Esophagus muscularis mucosa (tissue), 4 donors: ENCODE data around the gene RIPK1. TPM values are rescaled to one million over a fixed set of nuclear protein-coding genes. Genes with fewer than 3 reads are reported as not detected.
"Not testable (repeated sequence)": the region's sequence is repeated elsewhere in the genome, so short reads cannot be mapped to it uniquely, and the experiment has no call there.

ENCODE experiments used
- DNase-seq: peaks from one replicate; pipeline ENCODE4 v3.0.0-alpha.2; 2017; ENCODE audit errors: extremely low spot score
- H3K27ac ChIP-seq, 4 donors: fragments of 200-600 bp; sonication (generic); replicated peaks in 1 of 4; 1 replicate in 3 of 4; 2 replicates in 1 of 4; pipeline ENCODE4 v1.5.1; 2016 to 2019; ENCODE audit warnings: mild to moderate bottlenecking in 1 of 4
- H3K27me3 ChIP-seq, 4 donors: fragments of 200-600 bp; sonication (generic); one replicate each; pipeline versions ENCODE4 v1.5.1 to v1.6.0; 2016 to 2019
- H3K36me3 ChIP-seq, 4 donors: fragments of 200-600 bp; sonication (generic); one replicate each; pipeline ENCODE4 v1.5.1; 2016 to 2019
- H3K4me1 ChIP-seq, 4 donors: fragments of 200-600 bp; sonication (generic); one replicate each; pipeline ENCODE4 v1.5.1; 2016 to 2019
- H3K4me3 ChIP-seq, 4 donors: fragments of 200-600 bp; sonication (generic); 1 replicate in 2 of 4; 2 replicates in 2 of 4; pipeline ENCODE4 v1.5.1; 2016 to 2019; ENCODE audit warnings: mild to moderate bottlenecking in 4 of 4, moderate library complexity in 1 of 4
- H3K9me3 ChIP-seq, 4 donors: fragments of 200-600 bp; sonication (generic); 1 replicate in 3 of 4; 2 replicates in 1 of 4; pipeline ENCODE4 v1.5.1; 2016 to 2019
- EP300 ChIP-seq: sonication (generic); formaldehyde crosslinking; IDR thresholded peaks from one replicate; pipeline ENCODE4 v1.6.1; 2017; ENCODE audit warnings: antibody characterized with exemption
- POLR2A ChIP-seq: fragments of 450-650 bp; IDR thresholded peaks from one replicate; pipeline ENCODE4 v1.6.1; 2017; ENCODE audit warnings: antibody characterized with exemption, moderate library complexity, mild to moderate bottlenecking, low read depth
- POLR2AphosphoS5 ChIP-seq, 2 donors: sonication (generic); formaldehyde crosslinking; IDR thresholded peaks; one replicate each; pipeline ENCODE4 v1.6.1; 2017; ENCODE audit warnings: antibody characterized with exemption in 2 of 2
- WGBS: methylation state at CpG from one replicate; pipeline ENCODE4 v1.1.5; 2018; 5-methylcytosine and 5-hydroxymethylcytosine counted together
- intact Hi-C: fragments of 100-400 bp; cut with DNase I; formaldehyde crosslinking; loops from one replicate; pipeline ENCODE4 v1.15.1; 2023
- total RNA-seq, 4 donors: library from RNA; depleted of rRNA; stranded (reverse); fragments of >200 nt; gene quantifications; one replicate each; pipeline versions ENCODE4 v1.1.0 to v1.2.1, GENCODE V29; 2016
- TF ChIP-seq, protein P1 (sequence below), 3 experiments: fragments of 200-600 bp in 2 of 3; fragments of 450-650 bp in 1 of 3; sonication (generic) in 2 of 3; IDR thresholded peaks; one replicate each; pipeline ENCODE4 v1.5.1; 2017 to 2019; ENCODE audit warnings: antibody characterized with exemption in 3 of 3, mild to moderate bottlenecking in 2 of 3, moderate library complexity in 1 of 3

RIPK1 gene
- total RNA-seq, 4 donors from 2014 or later: 23.3 to 34.3 (median 26.4) TPM

DNA sequence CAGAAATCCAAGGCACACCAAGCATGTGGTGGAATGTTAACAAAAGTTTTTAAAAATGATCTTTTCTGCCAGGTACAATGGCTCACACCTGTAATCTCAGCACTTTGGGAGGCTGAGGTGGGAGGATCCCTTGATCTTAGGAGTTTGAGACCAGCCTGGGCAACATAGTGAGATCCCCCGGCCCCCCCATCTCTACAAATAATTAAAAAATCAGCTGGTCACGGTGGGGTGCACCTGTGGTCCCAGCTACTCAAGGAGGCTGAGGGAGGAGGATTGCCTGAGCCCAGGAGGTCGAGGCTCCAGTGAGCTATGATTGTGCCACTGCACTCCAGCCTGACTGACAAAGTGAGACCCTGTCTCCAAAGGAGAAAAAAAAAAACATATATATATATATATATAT, 8.0 kb downstream of the RIPK1 start:
- Histone ChIP-seq H3K4me3 (no peak overlapping the region), H3K4me1 (peaks cover 10 to 29% (median 23%) of the 10 kb centered on the region in 4 donors), H3K27ac (no peak overlapping the region), H3K27me3 (no peaks in the 10 kb centered on the region), H3K36me3 (peaks cover 25 to 51% (median 45%) of the 10 kb centered on the region in 4 donors), H3K9me3 (no peaks in the 10 kb centered on the region)
- intact Hi-C loops: no loop called here
- WGBS: 87% methylated on average over 3 of the region's 3 CpGs
- no peak for DNase-seq
- no peak for TF ChIP-seq EP300
- no peak for TF ChIP-seq POLR2AphosphoS5 (IDR thresholded peaks at IDR 0.05)
- TF ChIP-seq, protein P1, sequence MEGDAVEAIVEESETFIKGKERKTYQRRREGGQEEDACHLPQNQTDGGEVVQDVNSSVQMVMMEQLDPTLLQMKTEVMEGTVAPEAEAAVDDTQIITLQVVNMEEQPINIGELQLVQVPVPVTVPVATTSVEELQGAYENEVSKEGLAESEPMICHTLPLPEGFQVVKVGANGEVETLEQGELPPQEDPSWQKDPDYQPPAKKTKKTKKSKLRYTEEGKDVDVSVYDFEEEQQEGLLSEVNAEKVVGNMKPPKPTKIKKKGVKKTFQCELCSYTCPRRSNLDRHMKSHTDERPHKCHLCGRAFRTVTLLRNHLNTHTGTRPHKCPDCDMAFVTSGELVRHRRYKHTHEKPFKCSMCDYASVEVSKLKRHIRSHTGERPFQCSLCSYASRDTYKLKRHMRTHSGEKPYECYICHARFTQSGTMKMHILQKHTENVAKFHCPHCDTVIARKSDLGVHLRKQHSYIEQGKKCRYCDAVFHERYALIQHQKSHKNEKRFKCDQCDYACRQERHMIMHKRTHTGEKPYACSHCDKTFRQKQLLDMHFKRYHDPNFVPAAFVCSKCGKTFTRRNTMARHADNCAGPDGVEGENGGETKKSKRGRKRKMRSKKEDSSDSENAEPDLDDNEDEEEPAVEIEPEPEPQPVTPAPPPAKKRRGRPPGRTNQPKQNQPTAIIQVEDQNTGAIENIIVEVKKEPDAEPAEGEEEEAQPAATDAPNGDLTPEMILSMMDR (IDR thresholded peaks at IDR 0.05): no peak
- no peak for TF ChIP-seq POLR2A

- Histone ChIP-seq H3K36me3 (peaks cover 26 to 60% (median 54%) of the 10 kb centered on the region in 4 donors), H3K27me3 (no peaks in the 10 kb centered on the region), H3K9me3 (no peaks in the 10 kb centered on the region), H3K27ac (no peak overlapping the region), H3K4me3 (no peak overlapping the region), H3K4me1 (peaks cover 10 to 28% (median 19%) of the 10 kb centered on the region in 4 donors)
- intact Hi-C loops: no loop called here
- WGBS: 96% methylated on average over 8 of the region's 9 CpGs
- TF ChIP-seq EP300: no peak
- TF ChIP-seq POLR2AphosphoS5 (IDR thresholded peaks at IDR 0.05): no peak
- TF ChIP-seq POLR2A: no peak
- TF ChIP-seq, protein P1 (IDR thresholded peaks at IDR 0.05): no peak
- no peak for DNase-seq
Observed at GRCh38 chr6:3077430-3077829, 9.1 kb downstream of the RIPK1 start.

- H3K36me3 ChIP-seq: peaks cover 36 to 71% (median 69%) of the 10 kb centered on the region in 4 donors
- H3K27me3 ChIP-seq, H3K4me3 ChIP-seq, intact Hi-C loops, H3K27ac ChIP-seq, DNase-seq, H3K9me3 ChIP-seq: not testable (repeated sequence)
- WGBS: 96% methylated on average over 8 of the region's 8 CpGs
- H3K4me1 ChIP-seq: peaks cover 10 to 22% (median 19%) of the 10 kb centered on the region in 4 donors
Observed at GRCh38 chr6:3078952-3079351, 10.7 kb downstream of the RIPK1 start.

DNA sequence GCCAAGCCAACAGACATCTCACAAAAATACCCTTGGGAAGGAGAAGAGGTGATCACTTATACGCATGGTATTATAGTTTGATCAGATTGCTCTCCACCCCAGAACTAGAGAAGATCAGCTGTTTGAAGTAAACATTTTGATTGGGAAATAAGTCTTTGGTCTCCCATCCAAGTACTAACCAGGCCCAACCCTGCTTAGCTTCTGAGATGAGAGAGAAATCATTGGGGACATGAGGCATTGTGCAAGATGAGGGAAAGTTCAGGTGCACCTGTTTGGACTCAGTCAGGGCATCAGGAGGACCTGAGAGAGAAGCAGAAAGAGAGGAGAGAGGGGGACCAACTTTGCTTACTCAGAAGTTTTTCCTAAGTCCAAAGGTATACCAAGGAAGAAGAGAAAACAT, 11.4 kb downstream of the RIPK1 start:
- no peaks in the 10 kb centered on the region for H3K27me3 ChIP-seq
- DNase-seq: no peak
- intact Hi-C loops: no loop called here
- WGBS: 94% methylated on average over 1 of the region's 1 CpG
- no peak overlapping the region for H3K27ac ChIP-seq
- H3K36me3 ChIP-seq: peaks cover 40 to 79% (median 77%) of the 10 kb centered on the region in 4 donors
- TF ChIP-seq POLR2A (no peak), EP300 (no peak), POLR2AphosphoS5 (IDR thresholded peaks at IDR 0.05) (no peak)
- TF ChIP-seq, protein P1 (IDR thresholded peaks at IDR 0.05): no peak
- no peaks in the 10 kb centered on the region for H3K9me3 ChIP-seq
- H3K4me1 ChIP-seq: peaks cover 10 to 21% (median 18%) of the 10 kb centered on the region in 4 donors
- no peak overlapping the region for H3K4me3 ChIP-seq

DNA sequence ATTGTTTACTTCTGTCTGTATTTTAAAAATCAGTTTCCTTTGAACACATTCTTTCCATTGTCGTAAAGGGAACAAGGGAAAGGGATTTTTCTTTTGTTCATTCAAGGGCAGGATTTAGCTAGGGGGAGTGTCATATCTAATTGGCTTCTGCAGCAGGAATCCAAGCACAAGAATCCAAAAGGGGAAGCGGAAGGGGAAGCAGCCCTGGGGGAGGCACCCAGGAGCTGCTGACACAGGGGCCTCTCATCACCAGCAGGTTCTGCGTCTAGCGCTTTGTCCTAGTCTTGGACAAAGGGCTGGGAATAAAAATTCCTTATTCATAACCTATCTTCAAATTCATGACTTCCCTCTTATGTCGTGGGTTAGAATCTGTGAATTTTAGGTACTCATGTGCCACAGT, 13.7 kb downstream of the RIPK1 start:
- intact Hi-C loops: no loop called here
- DNase-seq: no peak
- H3K4me3 ChIP-seq: no peak overlapping the region
- H3K27ac ChIP-seq: no peak overlapping the region
- no peak for TF ChIP-seq EP300
- no peak for TF ChIP-seq POLR2AphosphoS5 (IDR thresholded peaks at IDR 0.05)
- H3K9me3 ChIP-seq: no peaks in the 10 kb centered on the region
- no peaks in the 10 kb centered on the region for H3K4me1 ChIP-seq
- 75% methylated on average over 5 of the region's 5 CpGs for WGBS
- H3K27me3 ChIP-seq: no peaks in the 10 kb centered on the region
- H3K36me3 ChIP-seq: peaks cover 52 to 97% (median 95%) of the 10 kb centered on the region in 4 donors

GRCh38 chr6:3085074-3085473, 16.8 kb downstream of the RIPK1 start:
- DNase-seq: no peak
- WGBS: 96% methylated on average over 4 of the region's 4 CpGs

More at GRCh38 chr6:3085074-3085473, 16.8 kb downstream of the RIPK1 start:
- Histone ChIP-seq H3K4me1 (peaks cover 0 to 4% (median 0%) of the 10 kb centered on the region in 4 donors), H3K27ac (no peak overlapping the region), H3K4me3 (no peak overlapping the region), H3K9me3 (no peaks in the 10 kb centered on the region), H3K36me3 (peaks cover 46 to 98% (median 91%) of the 10 kb centered on the region in 4 donors), H3K27me3 (no peaks in the 10 kb centered on the region)
- TF ChIP-seq EP300 (no peak), POLR2A (no peak), POLR2AphosphoS5 (IDR thresholded peaks at IDR 0.05) (no peak)
- TF ChIP-seq, protein P1 (IDR thresholded peaks at IDR 0.05): no peak
- intact Hi-C loops: no loop called here
